ENCODE results near the gene ESYT1. TPM values are rescaled to one million over a fixed set of nuclear protein-coding genes. Genes with fewer than 3 reads are reported as not detected.

The ESYT1 gene
- total and polyA plus RNA-seq, 11 donors, result 17.0 to 81.1 (median 43.4) TPM

GRCh38 chr12:56137853-56138571, 9.9 kb downstream of the ESYT1 start:
- Histone ChIP-seq H3K27me3 (no peaks in the 10 kb centered on the region), H3K4me3 (no peak overlapping the region), H3K9me3 (no peaks in the 10 kb centered on the region), H3K4me1 (peaks cover 0 to 16% (median under 1%) of the 10 kb centered on the region in 12 donors), H3K27ac (no peak overlapping the region), H3K36me3 (peaks cover 0 to 100% (median 98%) of the 10 kb centered on the region in 9 donors)
- 90 to 94% (median 94%) methylated on average over 14 of the region's 14 CpGs for WGBS, 4 donors
- no peak for TF ChIP-seq POLR2A (IDR thresholded peaks at IDR 0.05)
- ATAC-seq (no peak), DNase-seq (no peak)
- intact Hi-C loops (cut with DNase I), result no loop called here

GRCh38 chr12:56141946-56142784, 14.1 kb downstream of the ESYT1 start:
- Histone ChIP-seq H3K27ac (peak overlapping the region in 9 of 12 donors; percentile 0 to 84 (median 82)), H3K36me3 (peaks cover 0 to 82% (median 80%) of the 10 kb centered on the region in 9 donors)

GRCh38 chr12:56143217-56143616, 15.2 kb downstream of the ESYT1 start:
- WGBS, 4 donors, result 69 to 77% (median 72%) methylated on average over 4 of the region's 4 CpGs
- intact Hi-C loops (cut with DNase I), result no loop called here
- no peak for TF ChIP-seq CTCF (IDR thresholded peaks at IDR 0.05)
- peak overlapping the region; percentile 68 to 88 (median 82) for H3K27ac ChIP-seq
- no peak for DNase-seq
- H3K27me3 ChIP-seq, result no peaks in the 10 kb centered on the region
- no peak for ATAC-seq
- H3K4me3 ChIP-seq, result no peak overlapping the region
- H3K4me1 ChIP-seq, result peaks cover 3 to 46% (median 18%) of the 10 kb centered on the region in 12 donors
- peaks cover 0 to 72% (median 69%) of the 10 kb centered on the region in 9 donors for H3K36me3 ChIP-seq
- H3K9me3 ChIP-seq, result peaks cover 0 to 3% (median 0%) of the 10 kb centered on the region in 12 donors

More at GRCh38 chr12:56141946-56142784, 14.1 kb downstream of the ESYT1 start:
- WGBS, 4 donors, result 88 to 92% (median 91%) methylated on average over 19 of the region's 19 CpGs
- TF ChIP-seq CTCF (IDR thresholded peaks at IDR 0.05), result no peak
- no peak for TF ChIP-seq POLR2A (IDR thresholded peaks at IDR 0.05)
- peaks cover 3 to 43% (median 16%) of the 10 kb centered on the region in 12 donors for H3K4me1 ChIP-seq
- no peak overlapping the region for H3K4me3 ChIP-seq
- no peaks in the 10 kb centered on the region for H3K27me3 ChIP-seq
- no peak for ATAC-seq
- intact Hi-C loops (cut with DNase I), result no loop called here
- peaks cover 0 to 3% (median 0%) of the 10 kb centered on the region in 12 donors for H3K9me3 ChIP-seq
- DNase-seq, result no peak

GRCh38 chr12:56143870-56144269, 15.8 kb downstream of the ESYT1 start:
- no peak for TF ChIP-seq CTCF (IDR thresholded peaks at IDR 0.05)
- TF ChIP-seq POLR2A (IDR thresholded peaks at IDR 0.05), result no peak
- 58 to 71% (median 68%) methylated on average over 8 of the region's 8 CpGs for WGBS, 4 donors
- DNase-seq (peak in 4 of 5 donors; percentile 61 to 71 (median 66)), ATAC-seq (peak; percentile 68 to 90 (median 76))
- peaks cover 0 to 3% (median 0%) of the 10 kb centered on the region in 12 donors for H3K9me3 ChIP-seq
- H3K27me3 ChIP-seq, result no peaks in the 10 kb centered on the region
- H3K36me3 ChIP-seq, result peaks cover 0 to 65% (median 63%) of the 10 kb centered on the region in 9 donors
- peak overlapping the region; percentile 68 to 88 (median 82) for H3K27ac ChIP-seq
- H3K4me3 ChIP-seq, result no peak overlapping the region
- intact Hi-C loops (cut with DNase I), result no loop called here
- H3K4me1 ChIP-seq, result peaks cover 3 to 46% (median 18%) of the 10 kb centered on the region in 12 donors

Data from heart left ventricle (tissue), 16 donors.